ENCODE results near the gene ARHGEF10L.

ARHGEF10L gene

GRCh38 chr1:17523321-17524041 is 16.0 kb upstream of the ARHGEF10L start:
- no peak for FAIRE-seq

- FAIRE-seq = no peak
These were observed 14.9 kb upstream of the ARHGEF10L start for GRCh38 chr1:17524645-17525044.

GRCh38 chr1:17525996-17526686 is 13.4 kb upstream of the ARHGEF10L start:
- no peak for FAIRE-seq

- FAIRE-seq = peak; percentile 23
These were observed 12.2 kb upstream of the ARHGEF10L start for GRCh38 chr1:17527036-17527914.

- no peak for FAIRE-seq
These were observed 10.1 kb upstream of the ARHGEF10L start for GRCh38 chr1:17529381-17529780.

- FAIRE-seq = no peak
These were observed 8.2 kb upstream of the ARHGEF10L start for GRCh38 chr1:17531343-17531681.

- no peak for FAIRE-seq
These were observed 7.6 kb upstream of the ARHGEF10L start for GRCh38 chr1:17531682-17532487.

GRCh38 chr1:17533201-17533600 is 6.3 kb upstream of the ARHGEF10L start:
- no peak for FAIRE-seq

GRCh38 chr1:17535300-17535936 is 4.1 kb upstream of the ARHGEF10L start:
- FAIRE-seq = no peak

GRCh38 chr1:17538010-17538409 is 1.5 kb upstream of the ARHGEF10L start:
- FAIRE-seq = no peak

GRCh38 chr1:17538428-17539117 is 925 bp upstream of the ARHGEF10L start:
- no peak for FAIRE-seq

GRCh38 chr1:17539118-17539476 is 401 bp upstream of the ARHGEF10L start:
- no peak for FAIRE-seq

- FAIRE-seq = no peak
These were observed 930 bp downstream of the ARHGEF10L start for GRCh38 chr1:17540255-17541001.

GRCh38 chr1:17542645-17543044 is 3.1 kb downstream of the ARHGEF10L start:
- no peak for FAIRE-seq

- no peak for FAIRE-seq
These were observed 5.4 kb downstream of the ARHGEF10L start for GRCh38 chr1:17544776-17545350.

- no peak for FAIRE-seq
These were observed 5.9 kb downstream of the ARHGEF10L start for GRCh38 chr1:17545356-17545755.

GRCh38 chr1:17546946-17547670 is 7.6 kb downstream of the ARHGEF10L start:
- no peak for FAIRE-seq

GRCh38 chr1:17549384-17549783 is 9.9 kb downstream of the ARHGEF10L start:
- no peak for FAIRE-seq

- no peak for FAIRE-seq
These were observed 11.5 kb downstream of the ARHGEF10L start for GRCh38 chr1:17550729-17551584.
